D721Med (cell line): ENCODE measurements around the gene OR2F1.
"Not testable (repeated sequence)": the region's sequence is repeated elsewhere in the genome, so short reads cannot be mapped to it uniquely, and the experiment has no call there.

Experiments used
- DNase-seq: peaks from one replicate; pipeline ENCODE4 v3.0.0; 2011; ENCODE audit warnings: low spot score; ENCODE audit not compliant: insufficient read length
- FAIRE-seq: peaks from 2 replicates; lab custom pipeline; 2011; peaks lifted over from hg19 to GRCh38; lab: Jason Lieb, UNC
- CTCF ChIP-seq: IDR thresholded peaks from 2 replicates; pipeline ENCODE4 v1.5.1; 2012; ENCODE audit warnings: mild to moderate bottlenecking, control low read depth; ENCODE audit not compliant: insufficient read depth; ENCODE audit errors: missing control alignments

Gene OR2F1

DNA sequence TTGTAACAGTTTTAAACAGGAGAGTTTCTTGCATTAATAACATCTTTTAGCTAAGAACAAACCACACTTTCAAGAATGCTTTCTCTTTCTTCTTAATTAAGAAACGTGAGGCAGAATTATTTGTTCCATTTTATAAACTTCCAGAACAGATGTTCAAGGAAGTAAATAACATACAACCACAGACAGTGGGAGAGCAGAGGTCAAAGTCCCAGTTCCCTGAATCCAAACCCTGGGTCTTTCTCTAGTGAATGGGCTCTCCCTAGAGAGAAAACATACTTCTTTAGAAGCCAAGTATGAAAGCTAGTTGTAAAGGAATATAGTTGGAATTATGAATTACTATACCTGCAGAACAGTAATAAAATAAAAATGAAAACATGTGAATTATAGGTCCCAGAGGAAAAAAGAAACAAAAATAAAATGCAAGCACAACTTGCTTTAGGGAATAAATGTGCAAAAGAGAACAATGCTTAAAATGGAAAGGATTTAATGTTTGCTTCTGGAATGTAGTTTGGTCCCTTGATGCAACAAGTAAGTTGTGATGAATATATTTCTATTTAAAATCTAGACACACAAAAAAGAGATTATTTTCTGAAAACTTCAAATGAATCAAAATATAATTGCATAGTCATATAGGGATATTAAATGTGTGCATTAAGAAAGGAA, 51.5 kb downstream of the OR2F1 start:
- DNase-seq (no peak), FAIRE-seq (no peak)

GRCh38 chr7:144006692-144007042, 52.0 kb downstream of the OR2F1 start:
- no peak for TF ChIP-seq CTCF

More for the DNA sequence above, 51.5 kb downstream of the OR2F1 start:
- no peak for TF ChIP-seq CTCF

GRCh38 chr7:144009361-144009760, 54.7 kb downstream of the OR2F1 start:
- DNase-seq, result no peak
- TF ChIP-seq CTCF, result no peak
- FAIRE-seq, result no peak

More at GRCh38 chr7:144006692-144007042, 52.0 kb downstream of the OR2F1 start:
- DNase-seq, result no peak
- no peak for FAIRE-seq

- not testable (repeated sequence) for DNase-seq, FAIRE-seq
These were observed 55.4 kb downstream of the OR2F1 start for GRCh38 chr7:144010061-144010460.

DNA sequence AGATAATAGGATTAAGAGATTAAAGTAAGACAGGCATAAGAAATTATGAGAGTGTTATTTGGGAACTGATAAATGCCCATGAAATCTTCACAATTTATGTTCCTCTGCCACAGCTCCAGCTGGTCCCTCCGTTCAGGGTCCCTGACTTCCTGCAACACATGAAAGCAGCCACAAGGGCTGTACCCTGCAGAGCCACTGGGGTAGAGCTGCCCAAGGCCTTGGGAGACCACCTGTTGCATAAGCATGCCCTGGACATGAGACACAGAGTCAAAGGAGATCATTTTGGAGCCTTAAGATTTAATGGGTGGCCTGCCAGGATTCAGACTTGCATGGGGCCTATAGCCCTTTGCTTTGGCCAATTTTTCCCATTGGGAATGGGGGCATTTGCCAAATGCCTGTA, 56.2 kb downstream of the OR2F1 start:
- not testable (repeated sequence) for DNase-seq, FAIRE-seq

DNA sequence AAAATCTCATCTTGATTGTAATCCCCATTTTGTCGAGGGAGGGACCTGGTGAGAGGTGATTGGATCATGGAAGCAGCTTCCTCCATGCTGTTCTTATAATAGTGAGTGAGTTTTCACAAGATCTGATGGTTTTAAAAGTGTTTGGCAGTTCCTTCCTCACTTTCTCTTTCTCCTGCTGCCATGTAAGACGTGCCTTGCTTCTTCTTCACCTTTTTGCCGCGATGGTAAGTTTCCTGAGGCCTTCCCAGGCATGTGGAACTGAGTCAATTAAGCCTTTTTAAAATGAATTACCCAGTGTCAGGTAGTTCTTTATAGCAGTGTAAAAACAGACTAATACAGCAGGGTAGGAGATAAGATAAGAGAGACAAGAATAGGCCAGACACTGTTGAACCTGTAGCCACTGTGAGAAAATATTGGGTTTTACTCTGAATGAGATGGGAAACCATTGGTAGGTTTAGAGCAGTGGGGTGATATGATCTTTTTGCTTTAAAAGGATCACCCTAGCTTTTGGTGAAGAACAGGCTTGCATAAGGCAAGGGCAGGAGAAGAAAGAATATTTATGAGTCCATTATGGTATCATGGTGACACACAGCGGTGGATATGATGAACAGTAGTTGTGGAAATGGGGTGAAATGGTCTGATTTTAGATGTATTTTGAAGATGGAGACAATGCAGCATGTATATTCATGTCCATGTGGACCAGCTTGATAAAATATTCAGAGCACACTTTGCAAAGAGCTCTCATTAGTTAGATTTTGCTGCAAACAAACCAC, 57.0 kb downstream of the OR2F1 start:
- FAIRE-seq (no peak), DNase-seq (no peak)
- peak; percentile 2 for TF ChIP-seq CTCF
